Measurements from ENCODE around the gene RNF25. TPM values are rescaled to one million over a fixed set of nuclear protein-coding genes. Genes with fewer than 3 reads are reported as not detected.

Gene RNF25
- total RNA-seq, 1 donor from 2014 or later, result 18.1 TPM

DNA sequence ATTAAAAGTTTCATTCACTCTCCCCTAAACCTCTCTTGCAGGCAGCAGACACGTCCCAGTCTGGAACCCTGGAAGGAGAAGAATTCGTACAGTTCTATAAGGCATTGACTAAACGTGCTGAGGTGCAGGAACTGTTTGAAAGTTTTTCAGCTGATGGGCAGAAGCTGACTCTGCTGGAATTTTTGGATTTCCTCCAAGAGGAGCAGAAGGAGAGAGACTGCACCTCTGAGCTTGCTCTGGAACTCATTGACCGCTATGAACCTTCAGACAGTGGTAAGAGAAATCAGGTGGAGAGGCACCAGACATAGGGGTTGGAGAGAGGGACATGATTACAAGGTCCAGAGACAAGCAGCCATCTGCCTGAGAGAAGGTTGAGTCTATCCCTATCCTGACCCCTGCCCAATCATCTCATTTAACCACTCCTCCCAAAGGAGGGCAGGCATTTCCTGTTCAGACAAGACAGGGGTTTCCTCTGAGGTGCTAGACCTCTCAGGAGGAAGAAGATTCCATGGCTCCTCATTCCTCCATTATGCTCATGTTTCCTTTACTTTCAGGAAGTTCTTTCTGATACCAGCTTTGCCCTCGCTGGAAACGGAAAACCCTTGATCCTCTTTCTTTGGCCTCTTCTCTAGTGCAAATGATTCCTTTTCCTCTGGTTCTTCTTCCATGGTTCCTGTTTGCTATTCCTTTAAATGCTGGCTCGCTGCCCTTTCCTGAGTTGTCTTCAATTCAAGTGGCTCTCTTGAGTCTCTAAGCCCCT lies 49.0 kb downstream of the RNF25 start:
- no peak for DNase-seq

DNA sequence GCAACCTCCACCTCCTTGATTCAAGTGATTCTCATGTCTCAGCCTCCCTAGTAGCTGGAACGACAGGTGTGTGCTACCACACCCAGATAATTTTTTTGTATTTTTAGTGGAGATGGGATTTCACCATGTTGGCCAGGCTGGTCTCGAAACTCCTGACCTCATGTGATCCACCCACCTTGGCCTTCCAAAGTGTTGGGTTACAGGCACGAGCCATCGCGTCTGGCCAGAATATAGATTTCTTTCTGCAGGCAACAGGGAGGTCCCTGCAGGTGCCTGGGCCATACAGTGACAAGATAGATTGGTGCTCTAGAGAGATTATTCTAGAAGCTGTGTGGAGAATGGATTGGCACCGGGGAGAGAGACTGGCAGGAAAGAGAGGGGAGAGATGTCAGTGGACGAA lies 50.8 kb downstream of the RNF25 start:
- DNase-seq, result no peak

DNA sequence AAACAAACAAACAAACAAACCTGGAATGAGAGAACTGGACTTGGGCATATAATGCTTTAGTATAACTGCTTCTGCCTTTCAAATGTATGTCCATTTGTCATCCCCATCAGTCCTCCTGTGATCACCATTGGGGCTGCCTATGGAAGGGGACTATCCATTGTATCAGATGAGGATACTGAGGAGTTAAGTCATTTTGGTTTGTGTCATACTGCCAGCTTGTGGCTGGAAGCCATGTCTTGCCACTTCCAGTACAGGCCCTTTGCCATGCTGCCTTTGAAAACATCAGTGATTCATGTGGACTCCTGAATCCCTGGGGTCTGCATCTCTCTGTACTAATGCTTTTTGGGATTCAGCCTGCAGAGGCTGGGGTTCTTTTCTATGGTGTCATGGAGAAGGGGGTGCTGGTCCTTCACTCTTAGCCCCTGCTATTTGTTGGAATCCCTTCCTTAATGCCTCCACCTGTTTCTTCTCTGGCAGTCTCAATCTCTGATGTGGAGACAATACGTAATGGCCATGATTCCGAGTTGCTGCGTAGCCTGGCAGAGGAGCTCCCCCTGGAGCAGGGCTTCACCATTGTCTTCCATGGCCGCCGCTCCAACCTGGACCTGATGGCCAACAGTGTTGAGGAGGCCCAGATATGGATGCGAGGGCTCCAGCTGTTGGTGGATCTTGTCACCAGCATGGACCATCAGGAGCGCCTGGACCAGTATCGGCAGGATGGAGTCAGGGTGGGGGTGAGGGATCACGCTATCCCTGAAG lies 53.5 kb downstream of the RNF25 start:
- DNase-seq, result no peak

DNA sequence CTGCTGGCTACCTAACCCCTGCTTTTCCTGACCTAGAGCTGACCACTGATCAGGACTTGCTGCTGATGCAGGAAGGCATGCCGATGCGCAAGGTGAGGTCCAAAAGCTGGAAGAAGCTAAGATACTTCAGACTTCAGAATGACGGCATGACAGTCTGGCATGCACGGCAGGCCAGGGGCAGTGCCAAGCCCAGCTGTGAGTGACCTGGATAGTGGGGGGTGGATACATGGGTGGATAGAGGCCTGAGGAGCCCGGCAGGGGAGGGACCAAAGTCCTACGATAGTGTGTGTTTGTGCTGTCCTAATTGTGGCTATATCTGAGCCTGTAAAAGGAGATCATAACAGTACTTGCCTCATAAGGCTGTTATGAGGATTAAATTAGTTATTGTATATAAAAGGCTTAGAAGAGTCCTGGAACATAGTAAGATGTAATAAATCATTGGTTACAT lies 55.9 kb downstream of the RNF25 start:
- no peak for DNase-seq

Other genes with a start within 250 kb of the RNF25 start
- 38.7 TPM for gene USP37, start 103.7 kb downstream of the RNF25 start, total RNA-seq
- gene CNOT9, start 103.2 kb downstream of the RNF25 start, total RNA-seq, result 39.6 TPM
- gene PLCD4, start 64.1 kb downstream of the RNF25 start, total RNA-seq, result 0.31 TPM
- 11.9 TPM for gene ZNF142, start 12.4 kb downstream of the RNF25 start, total RNA-seq
- 23.4 TPM for gene BCS1L, start 12.3 kb downstream of the RNF25 start, total RNA-seq
- gene STK36, start 84 bp upstream of the RNF25 start, total RNA-seq, result 20.9 TPM
- 6.7 TPM for gene TTLL4, start 38.8 kb upstream of the RNF25 start, total RNA-seq
- gene CYP27A1, start 110.1 kb upstream of the RNF25 start, total RNA-seq, result 2.8 TPM
- gene PRKAG3, start 159.8 kb upstream of the RNF25 start, total RNA-seq, result not detected
- gene WNT6, start 187.8 kb upstream of the RNF25 start, total RNA-seq, result not detected
- not detected for gene WNT10A, start 208.8 kb upstream of the RNF25 start, total RNA-seq